Thymus (tissue), 14 donors: ENCODE results near the gene SMIM21. TPM values are rescaled to one million over a fixed set of nuclear protein-coding genes. Genes with fewer than 3 reads are reported as not detected.

Experiments
- DNase-seq, 9 donors: peaks; one replicate each; pipeline ENCODE4 v3.0.0-alpha.2; 2013; ENCODE audit warnings: low spot score in 9 of 9, low read depth in 6 of 9, missing footprints in 1 of 9
- H3K27ac ChIP-seq, 2 donors: one replicate each; pipeline ENCODE4 v1.5.1; 2013; ENCODE audit warnings: control low read depth in 1 of 2, low read depth in 1 of 2, low read length in 1 of 2, mild to moderate bottlenecking in 1 of 2, moderate library complexity in 1 of 2
- H3K27me3 ChIP-seq, 2 donors: one replicate each; pipeline ENCODE4 v1.5.1; 2013; ENCODE audit warnings: low read length in 1 of 2; ENCODE audit not compliant: control insufficient read depth in 2 of 2, insufficient read depth in 1 of 2
- H3K36me3 ChIP-seq, 2 donors: one replicate each; pipeline ENCODE4 v1.5.1; 2013; ENCODE audit warnings: low read length in 1 of 2, mild to moderate bottlenecking in 1 of 2, moderate library complexity in 1 of 2; ENCODE audit not compliant: control insufficient read depth in 2 of 2, insufficient read depth in 2 of 2
- H3K4me1 ChIP-seq, 2 donors: one replicate each; pipeline ENCODE4 v1.5.1; 2013; ENCODE audit warnings: low read length in 2 of 2; ENCODE audit not compliant: control insufficient read depth in 2 of 2, insufficient read depth in 2 of 2
- H3K4me3 ChIP-seq, 2 donors: one replicate each; pipeline ENCODE4 v1.5.1; 2013; ENCODE audit warnings: low read length in 2 of 2, control low read depth in 1 of 2, mild to moderate bottlenecking in 1 of 2
- H3K9me3 ChIP-seq, 2 donors: one replicate each; pipeline ENCODE4 v1.5.1; 2013; ENCODE audit warnings: low read length in 1 of 2, mild to moderate bottlenecking in 1 of 2; ENCODE audit not compliant: control insufficient read depth in 2 of 2, insufficient read depth in 1 of 2
- WGBS: extraction: QIAGEN DNeasy Blood & Tissue Kit; methylation state at CpG from one replicate; pipeline ENCODE4 v1.1.7; 2013; 5-methylcytosine and 5-hydroxymethylcytosine counted together
- long read RNA-seq, 10 donors: transcript quantifications; one replicate each; lab custom pipeline, GENCODE V29; 2026
- polyA plus RNA-seq: library from polyadenylated mRNA; stranded (reverse); fragments of 200-250 nt; gene quantifications from one replicate; pipeline ENCODE4 v1.2.3, GENCODE V29; 2013
- total RNA-seq: library from RNA; stranded (reverse); fragments of 120-200 nt; gene quantifications from one replicate; pipeline ENCODE4 v1.2.4, GENCODE V29; 2013
- donor health status: healthy.

Gene SMIM21
- not detected for total RNA-seq
- 0.02 TPM for polyA plus RNA-seq
- long read RNA-seq, donor 1: 0 reads
- long read RNA-seq, donor 2: 0 reads
- long read RNA-seq, donor 3: 0 reads
- long read RNA-seq, donor 4: 0 reads
- long read RNA-seq, donor 5: 0 reads
- long read RNA-seq, donor 6: 0 reads
- long read RNA-seq, donor 7: 0 reads
- long read RNA-seq, donor 8: 0 reads
- long read RNA-seq, donor 9: 0 reads
- long read RNA-seq, donor 10: 0 reads

DNA sequence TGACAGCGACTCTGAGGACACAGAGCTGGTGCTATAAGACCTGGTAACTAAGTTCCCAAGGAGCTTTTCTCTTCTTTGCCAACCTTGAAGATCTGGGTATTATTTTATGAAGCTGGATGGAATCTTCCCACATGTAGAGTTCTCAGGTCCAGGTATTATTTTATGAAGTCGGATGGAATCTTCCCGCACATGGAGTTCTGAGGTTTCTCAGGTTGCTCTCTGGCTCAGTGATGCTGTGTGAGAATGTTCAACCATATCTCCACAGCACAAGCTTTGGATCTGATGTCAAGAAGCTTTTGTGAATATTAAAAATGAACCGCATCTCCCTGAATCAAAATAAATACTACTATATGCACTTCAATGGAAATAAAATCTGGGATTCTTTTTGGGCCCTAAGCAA, at the start of gene SMIM21:
SMIM21 (minus strand) TSS at position 101 of the 400 bp plus-strand sequence. CDS start 140 bp downstream, outside the sequence.
- WGBS: 86% methylated on average over 4 of the region's 4 CpGs
- no peak within 1 kb of the TSS for H3K27ac ChIP-seq
- H3K4me1 ChIP-seq: no peaks in the 10 kb centered on the region
- H3K4me3 ChIP-seq: no peak within 1 kb of the TSS
- H3K36me3 ChIP-seq: no peaks in the 10 kb centered on the region
- H3K27me3 ChIP-seq: no peaks in the 10 kb centered on the region
- DNase-seq: no peak
- H3K9me3 ChIP-seq: no peaks in the 10 kb centered on the region

GRCh38 chr18:75475228-75475627, 47.7 kb upstream of the SMIM21 start:
- Histone ChIP-seq H3K27ac (no peak overlapping the region), H3K27me3 (no peaks in the 10 kb centered on the region), H3K36me3 (no peaks in the 10 kb centered on the region), H3K4me1 (no peaks in the 10 kb centered on the region), H3K9me3 (peaks cover 1 to 3% of the 10 kb centered on the region in 2 donors), H3K4me3 (no peak overlapping the region)
- WGBS: 81% methylated on average over 2 of the region's 2 CpGs
- DNase-seq: no peak

DNA sequence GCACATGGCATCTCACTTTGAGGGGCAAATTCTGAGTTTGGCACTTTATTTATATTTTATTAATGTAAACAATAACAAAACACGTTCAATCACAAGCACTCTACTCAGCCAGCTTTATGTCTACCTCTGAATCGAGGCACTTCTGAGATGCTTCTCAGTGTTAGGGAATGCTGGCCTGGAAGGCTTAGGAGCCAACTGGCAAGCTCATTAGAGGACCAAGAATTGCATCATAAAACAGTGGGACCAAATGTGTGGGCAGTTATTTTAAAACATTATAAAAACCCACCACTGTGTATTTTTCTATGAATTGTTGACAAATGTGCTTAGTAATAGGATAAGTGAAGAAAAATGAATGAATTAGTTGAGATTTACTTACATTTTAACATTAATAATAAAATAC, 46.8 kb upstream of the SMIM21 start:
- Histone ChIP-seq H3K27me3 (no peaks in the 10 kb centered on the region), H3K9me3 (peaks cover 1 to 3% of the 10 kb centered on the region in 2 donors), H3K4me1 (no peaks in the 10 kb centered on the region), H3K4me3 (no peak overlapping the region), H3K36me3 (no peaks in the 10 kb centered on the region), H3K27ac (no peak overlapping the region)
- 97% methylated on average over 2 of the region's 2 CpGs for WGBS
- no peak for DNase-seq

DNA sequence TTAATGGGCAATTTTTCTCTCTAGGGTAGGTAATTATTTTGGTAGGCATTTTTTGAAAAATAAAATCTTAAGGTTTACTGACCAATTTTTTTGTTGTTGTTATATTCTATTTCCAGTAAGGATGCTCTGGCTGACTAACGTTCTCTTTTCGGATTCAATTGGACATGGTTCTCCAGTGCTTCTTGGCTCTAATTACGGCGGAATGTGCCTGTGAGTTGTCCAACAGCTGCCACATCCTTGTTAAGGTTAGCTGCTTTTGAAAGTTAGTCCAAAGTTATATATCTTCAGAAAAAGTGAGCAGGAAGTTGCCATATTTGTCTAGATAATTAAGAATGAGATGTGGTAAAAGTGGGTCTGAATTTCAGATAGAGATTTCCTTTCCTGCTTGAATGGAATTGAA, 45.8 kb upstream of the SMIM21 start:
- DNase-seq: no peak
- Histone ChIP-seq H3K4me1 (no peaks in the 10 kb centered on the region), H3K9me3 (peaks cover 1 to 3% of the 10 kb centered on the region in 2 donors), H3K36me3 (no peaks in the 10 kb centered on the region), H3K27me3 (no peaks in the 10 kb centered on the region), H3K4me3 (no peak overlapping the region), H3K27ac (no peak overlapping the region)
- 95% methylated on average over 4 of the region's 4 CpGs for WGBS

- Histone ChIP-seq H3K4me1 (no peaks in the 10 kb centered on the region), H3K36me3 (no peaks in the 10 kb centered on the region), H3K27ac (peak overlapping the region in 1 of 2 donors; percentile 5), H3K9me3 (peaks cover 1 to 3% of the 10 kb centered on the region in 2 donors), H3K27me3 (no peaks in the 10 kb centered on the region), H3K4me3 (no peak overlapping the region)
- no peak for DNase-seq
- WGBS: 93% methylated on average over 5 of the region's 5 CpGs
Measured at GRCh38 chr18:75472906-75473305, 45.4 kb upstream of the SMIM21 start.

- WGBS: 92% methylated on average over 7 of the region's 7 CpGs
- H3K36me3 ChIP-seq: no peaks in the 10 kb centered on the region
- no peaks in the 10 kb centered on the region for H3K4me1 ChIP-seq
- H3K27me3 ChIP-seq: no peaks in the 10 kb centered on the region
- peaks cover 1 to 3% of the 10 kb centered on the region in 2 donors for H3K9me3 ChIP-seq
- no peak for DNase-seq
- H3K27ac ChIP-seq: peak overlapping the region in 1 of 2 donors; percentile 5
- H3K4me3 ChIP-seq: no peak overlapping the region
Measured at GRCh38 chr18:75472396-75472795, 44.9 kb upstream of the SMIM21 start.

DNA sequence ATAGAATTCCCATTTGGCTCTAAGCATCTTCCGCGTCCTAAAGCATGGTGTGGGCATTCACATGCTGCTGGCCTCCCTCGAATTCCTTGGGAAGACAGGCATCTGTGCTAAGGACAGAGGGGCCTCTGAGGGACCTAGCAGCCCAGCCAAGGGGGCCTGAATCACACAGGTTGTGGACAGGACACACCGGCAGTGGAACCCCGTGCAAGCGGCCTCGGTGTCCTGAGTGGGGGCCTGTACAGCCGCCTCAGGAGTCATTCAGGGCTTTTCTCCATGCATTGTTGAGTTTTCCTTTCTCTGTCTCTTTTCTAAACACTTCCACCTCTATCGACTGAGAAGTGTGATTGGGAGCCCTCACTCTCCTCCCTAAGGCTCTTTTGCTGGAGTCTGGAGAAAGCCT, 44.3 kb upstream of the SMIM21 start:
- H3K36me3 ChIP-seq: no peaks in the 10 kb centered on the region
- H3K27me3 ChIP-seq: no peaks in the 10 kb centered on the region
- no peak overlapping the region for H3K27ac ChIP-seq
- H3K9me3 ChIP-seq: peaks cover 1 to 3% of the 10 kb centered on the region in 2 donors
- 84% methylated on average over 9 of the region's 9 CpGs for WGBS
- DNase-seq: no peak
- no peak overlapping the region for H3K4me3 ChIP-seq
- H3K4me1 ChIP-seq: no peaks in the 10 kb centered on the region

DNA sequence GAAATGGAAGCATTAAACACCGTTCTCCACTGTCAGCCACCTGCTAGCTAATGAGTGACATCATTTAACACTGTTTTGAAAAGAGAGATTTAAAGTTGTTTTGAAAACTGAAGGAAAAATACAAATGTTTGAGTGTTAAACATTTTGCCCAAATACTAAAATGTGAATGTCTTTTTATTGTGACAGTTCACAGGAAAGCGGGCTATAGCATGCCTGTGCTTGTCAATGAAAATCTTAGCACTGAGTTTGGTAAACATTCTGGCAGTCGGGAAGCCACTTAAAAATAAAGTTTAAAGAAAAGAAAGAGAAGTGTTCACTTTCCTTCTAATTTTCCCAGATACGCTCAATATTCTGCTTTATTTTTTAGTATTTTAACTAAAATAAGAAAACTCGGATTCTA, 40.3 kb upstream of the SMIM21 start:
- Histone ChIP-seq H3K27ac (no peak overlapping the region), H3K27me3 (no peaks in the 10 kb centered on the region), H3K4me3 (no peak overlapping the region), H3K4me1 (no peaks in the 10 kb centered on the region), H3K9me3 (peaks cover 0 to 1% of the 10 kb centered on the region in 2 donors), H3K36me3 (no peaks in the 10 kb centered on the region)
- 93% methylated on average over 5 of the region's 5 CpGs for WGBS
- DNase-seq: no peak

GRCh38 chr18:75467281-75467795, 39.8 kb upstream of the SMIM21 start:
- H3K27ac ChIP-seq: no peak overlapping the region
- H3K27me3 ChIP-seq: no peaks in the 10 kb centered on the region
- H3K9me3 ChIP-seq: no peaks in the 10 kb centered on the region
- DNase-seq: no peak
- 95% methylated on average over 12 of the region's 12 CpGs for WGBS
- H3K4me1 ChIP-seq: no peaks in the 10 kb centered on the region
- no peak overlapping the region for H3K4me3 ChIP-seq
- H3K36me3 ChIP-seq: no peaks in the 10 kb centered on the region
